NCI-H460 (cell line): Measurements from ENCODE around the gene UCK1. TPM values are rescaled to one million over a fixed set of nuclear protein-coding genes. Genes with fewer than 3 reads are reported as not detected.
"Not testable (repeated sequence)": the region's sequence is repeated elsewhere in the genome, so short reads cannot be mapped to it uniquely, and the experiment has no call there.

Experiments
- DNase-seq: peaks from one replicate; pipeline ENCODE4 v3.0.0-alpha.2; 2016; ENCODE audit warnings: low read depth; ENCODE audit errors: extremely low read depth
- total RNA-seq: library from RNA; depleted of rRNA; stranded (reverse); fragments of >200 nt; shearing (Covaris generic); gene quantifications from 2 replicates; pipeline ENCODE4 v1.2.3, GENCODE V29; 2014

UCK1 gene
- total RNA-seq, 1 experiment from 2014 or later = 18.7 TPM

DNA sequence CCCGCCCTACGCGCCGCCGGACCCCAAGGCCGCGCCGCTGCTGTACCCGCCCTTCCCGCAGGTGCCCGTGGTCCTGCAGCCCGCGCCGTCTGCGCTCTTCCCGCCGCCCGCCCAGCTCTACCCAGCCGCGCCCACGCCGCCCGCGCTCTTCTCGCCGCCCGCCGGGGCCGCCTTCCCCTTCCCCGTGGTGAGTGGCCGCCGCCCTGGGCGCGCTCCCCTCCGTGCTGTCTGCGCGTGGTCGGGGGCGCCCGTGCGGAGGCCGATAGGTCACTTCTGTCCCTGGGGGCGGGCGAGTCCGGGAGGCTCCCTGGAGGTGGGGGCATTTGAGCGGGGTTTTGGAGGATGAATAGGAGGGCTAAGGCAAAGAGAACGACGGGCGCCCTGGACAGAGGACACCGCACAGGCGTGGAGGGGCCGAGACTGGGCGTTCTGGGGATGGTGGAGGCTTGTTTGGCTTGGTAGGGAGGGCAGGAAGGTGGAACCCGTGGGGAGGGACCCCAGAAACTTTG is 23.8 kb upstream of the UCK1 start:
- DNase-seq = no peak

DNA sequence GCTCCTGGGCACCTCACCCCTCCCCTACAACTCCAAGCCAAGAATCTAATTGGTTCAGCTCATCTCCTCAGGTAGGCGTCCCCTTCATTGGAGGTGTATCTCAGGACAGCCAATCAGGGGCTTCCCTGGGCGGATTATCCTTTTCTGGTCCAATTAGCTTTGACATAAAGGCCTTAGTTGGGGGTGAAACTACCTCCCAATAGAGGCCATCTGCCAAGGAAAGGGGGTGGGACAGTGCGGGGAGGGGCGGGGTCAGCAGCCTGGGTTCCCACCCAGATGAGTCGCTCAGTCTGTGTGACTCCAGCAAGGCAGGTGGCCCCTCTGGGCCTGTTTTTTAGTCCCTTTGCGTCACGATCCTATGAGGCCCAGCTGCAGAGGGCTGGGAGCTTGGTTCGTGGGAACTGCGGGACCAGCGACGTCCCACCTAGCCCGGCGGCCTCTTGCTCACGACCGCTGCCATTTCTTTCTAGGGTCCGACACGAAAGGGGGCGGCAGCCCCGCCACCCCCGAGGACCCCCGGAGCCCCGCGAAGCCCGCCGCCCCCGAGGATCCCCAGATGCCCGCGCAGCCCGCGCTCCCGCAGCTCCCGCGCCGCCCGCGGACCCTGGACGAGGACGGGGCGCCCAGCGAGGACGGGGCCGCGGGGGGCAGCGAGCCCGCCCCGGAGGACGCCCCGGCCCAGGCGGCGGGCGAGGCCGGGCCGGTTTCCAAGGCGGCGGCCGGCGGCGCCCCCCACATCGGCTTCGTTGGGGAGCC is 23.2 kb upstream of the UCK1 start:
- DNase-seq = no peak

DNA sequence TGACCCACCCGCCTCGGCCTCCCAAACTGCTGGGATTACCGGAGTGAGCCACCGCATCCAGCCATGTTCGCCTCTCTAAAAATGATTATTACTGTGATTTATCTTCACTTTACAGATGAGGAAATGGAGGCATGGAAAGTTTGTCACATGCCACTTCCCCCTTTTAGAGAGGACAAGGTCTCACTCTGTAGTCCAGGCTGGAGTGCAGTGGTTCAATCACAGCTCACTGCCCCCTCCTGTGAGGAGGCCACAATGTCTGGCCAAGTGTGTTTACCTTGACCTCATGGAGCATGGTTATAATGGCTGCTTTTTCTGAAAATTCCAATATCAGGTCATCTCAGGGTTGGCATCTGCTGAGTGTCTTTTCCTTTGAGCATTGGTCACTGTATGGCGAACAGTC is 21.0 kb upstream of the UCK1 start:
- DNase-seq = no peak

DNA sequence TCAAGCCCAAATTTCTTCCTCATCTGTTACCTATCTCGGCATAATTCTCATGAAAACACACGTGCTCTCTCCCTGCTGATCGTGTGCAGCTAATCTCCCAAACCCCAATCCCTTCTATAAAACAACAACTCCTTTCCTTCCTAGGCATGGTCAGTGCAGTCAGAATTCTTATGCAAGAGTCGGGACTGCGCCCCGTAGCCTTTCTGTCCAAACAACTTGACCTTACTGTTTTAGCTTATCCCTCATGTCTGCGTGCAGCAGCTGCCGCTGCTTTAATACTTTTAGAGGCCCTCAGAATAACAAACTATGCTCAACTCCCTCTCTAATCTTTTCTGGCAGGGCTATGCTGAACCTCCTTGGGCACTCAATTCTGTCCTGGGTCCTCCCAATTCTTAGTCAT is 19.4 kb upstream of the UCK1 start:
- DNase-seq = not testable (repeated sequence)

DNA sequence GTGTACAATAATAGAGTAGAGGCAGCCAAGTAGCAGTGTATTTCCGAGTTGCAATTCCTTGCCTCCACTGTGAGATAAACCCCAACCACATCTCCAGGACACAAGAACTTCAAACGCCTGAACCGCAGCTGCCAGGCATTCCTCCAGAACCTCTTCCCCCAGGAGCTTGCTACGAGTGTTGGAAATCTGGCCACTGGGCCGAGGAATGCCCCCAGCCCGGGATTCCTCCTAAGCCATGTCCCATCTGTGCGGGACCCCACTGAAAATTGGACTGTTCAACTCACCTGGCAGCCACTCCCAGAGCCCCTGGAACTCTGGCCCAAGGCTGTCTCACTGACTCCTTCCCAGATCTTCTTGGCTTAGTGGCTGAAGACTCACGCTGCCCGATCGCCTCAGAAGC is 18.1 kb upstream of the UCK1 start:
- DNase-seq = not testable (repeated sequence)

DNA sequence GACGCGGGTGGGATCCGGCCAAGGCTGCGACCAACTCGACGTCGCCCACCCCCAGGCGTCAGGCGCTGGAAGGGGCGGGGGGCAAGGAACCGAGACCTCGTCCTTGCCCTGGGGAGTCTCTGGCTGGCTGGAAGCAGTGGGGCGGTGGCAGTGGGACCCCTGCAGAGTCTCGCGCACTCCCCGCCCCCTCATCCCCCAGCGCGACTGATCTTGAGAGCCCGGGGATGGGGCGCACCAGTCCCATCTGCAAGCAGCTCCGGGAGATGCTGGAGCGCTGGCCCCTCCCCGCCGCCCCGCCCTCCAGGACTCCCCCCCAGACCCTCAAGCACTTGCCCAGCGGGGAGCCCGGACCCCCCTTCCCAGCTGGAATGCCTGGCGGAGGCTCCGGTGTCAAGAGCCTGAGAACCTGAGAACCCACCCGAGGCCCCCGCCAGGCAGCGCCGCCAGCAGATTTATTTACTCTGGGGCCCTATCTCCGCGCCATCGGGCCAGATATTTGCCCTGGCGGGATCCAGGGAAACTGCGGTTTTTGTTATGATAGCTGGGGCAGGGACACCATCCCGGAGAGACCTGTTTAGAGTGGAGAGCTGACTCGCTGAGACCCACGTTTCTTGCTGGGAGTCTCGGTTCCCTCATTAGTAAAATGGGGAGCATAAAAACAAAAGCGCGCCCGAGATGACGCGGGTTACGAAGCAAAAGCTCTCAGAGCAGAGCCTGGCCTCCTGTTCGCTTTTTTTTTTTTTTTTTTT is 15.4 kb upstream of the UCK1 start:
- no peak for DNase-seq

DNA sequence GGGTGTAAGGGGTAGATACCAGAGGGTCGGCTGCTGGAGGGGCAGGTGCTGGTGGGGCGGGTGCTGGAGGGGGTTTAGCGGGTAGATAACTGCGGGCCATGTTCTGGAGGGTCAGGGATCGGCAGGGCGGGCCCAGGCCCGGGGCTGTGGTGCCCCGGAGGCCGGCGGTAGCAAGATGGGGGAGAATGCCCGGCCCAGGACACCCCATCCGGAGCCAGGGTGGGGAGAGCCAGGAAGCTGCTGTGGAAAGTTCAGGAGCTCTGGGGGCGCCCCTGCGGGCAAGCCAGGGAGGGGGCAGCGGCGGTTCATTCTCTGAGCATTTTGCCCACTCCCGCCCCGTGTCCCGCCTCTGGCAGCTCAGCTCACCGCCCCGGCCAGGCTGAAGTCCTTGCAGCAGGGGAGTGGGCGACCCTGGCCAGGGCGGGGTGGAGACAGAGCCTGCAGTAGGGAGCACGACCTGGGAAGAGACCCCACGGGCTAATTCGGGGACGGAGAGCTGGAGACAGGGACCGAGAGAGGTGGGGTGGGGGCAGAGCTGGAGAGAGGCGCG is 14.8 kb upstream of the UCK1 start:
- no peak for DNase-seq

DNA sequence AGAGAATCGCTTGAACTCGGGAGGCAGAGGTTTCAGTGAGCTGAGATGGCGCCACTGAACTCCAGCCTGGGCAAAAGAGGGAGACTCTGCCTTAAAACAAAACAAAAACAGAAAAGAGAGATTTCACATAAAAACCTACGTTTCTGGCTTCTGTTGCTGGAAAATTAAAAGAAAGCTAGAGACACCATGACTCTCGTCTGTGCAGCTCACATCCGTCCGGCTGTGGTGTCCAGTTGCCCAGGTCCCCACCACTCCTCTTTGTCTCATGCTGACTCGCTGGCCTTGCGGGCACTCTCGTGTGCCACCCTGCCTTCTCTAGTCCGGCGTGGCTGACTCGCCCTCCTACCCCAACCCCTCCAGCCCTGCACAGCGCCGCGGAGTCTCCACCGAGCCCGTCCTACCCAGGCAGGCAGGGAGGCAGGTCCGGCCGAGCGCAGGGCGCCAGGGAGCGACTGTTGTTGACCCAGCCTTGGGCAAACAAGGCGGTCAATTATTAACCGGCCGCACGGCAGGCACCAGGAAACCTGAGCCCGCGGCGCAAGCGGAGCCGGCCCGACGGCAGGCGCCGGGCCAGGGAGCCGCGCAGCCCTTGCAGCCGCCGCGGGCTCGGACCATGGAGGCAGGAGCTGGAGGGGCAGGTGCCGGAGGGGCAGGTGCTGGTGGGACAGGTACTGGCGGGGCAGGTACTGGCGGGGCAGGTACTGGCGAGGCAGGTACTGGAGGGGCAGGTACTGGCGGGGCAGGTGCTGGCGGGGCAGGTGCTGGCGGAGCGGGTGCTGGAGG is 14.1 kb upstream of the UCK1 start, which contains the start of gene PRRT1B:
PRRT1B (plus strand) TSS at position 521 of the 783 bp plus-strand sequence; CDS start at position 614, 93 bp downstream.
- DNase-seq = no peak

DNA sequence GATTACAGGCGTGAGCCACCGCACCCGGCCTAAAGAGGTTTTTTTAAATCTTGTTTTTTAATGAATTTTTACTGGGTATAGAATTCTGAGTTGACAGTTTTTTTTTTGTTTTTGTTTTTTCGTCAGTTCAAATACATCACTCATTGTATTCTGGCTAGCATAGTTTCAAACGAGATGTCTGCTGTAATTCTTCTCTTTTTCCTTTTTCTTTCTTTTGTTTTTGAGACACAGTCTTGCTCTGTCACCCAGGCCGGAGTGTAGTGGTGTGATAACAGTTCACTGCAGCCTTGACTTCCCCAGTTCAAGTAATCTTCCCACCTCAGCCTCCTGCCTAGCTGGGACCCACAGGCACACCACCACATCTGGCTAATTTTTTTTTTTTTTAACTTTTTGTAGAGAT is 12.1 kb upstream of the UCK1 start:
- no peak for DNase-seq

DNA sequence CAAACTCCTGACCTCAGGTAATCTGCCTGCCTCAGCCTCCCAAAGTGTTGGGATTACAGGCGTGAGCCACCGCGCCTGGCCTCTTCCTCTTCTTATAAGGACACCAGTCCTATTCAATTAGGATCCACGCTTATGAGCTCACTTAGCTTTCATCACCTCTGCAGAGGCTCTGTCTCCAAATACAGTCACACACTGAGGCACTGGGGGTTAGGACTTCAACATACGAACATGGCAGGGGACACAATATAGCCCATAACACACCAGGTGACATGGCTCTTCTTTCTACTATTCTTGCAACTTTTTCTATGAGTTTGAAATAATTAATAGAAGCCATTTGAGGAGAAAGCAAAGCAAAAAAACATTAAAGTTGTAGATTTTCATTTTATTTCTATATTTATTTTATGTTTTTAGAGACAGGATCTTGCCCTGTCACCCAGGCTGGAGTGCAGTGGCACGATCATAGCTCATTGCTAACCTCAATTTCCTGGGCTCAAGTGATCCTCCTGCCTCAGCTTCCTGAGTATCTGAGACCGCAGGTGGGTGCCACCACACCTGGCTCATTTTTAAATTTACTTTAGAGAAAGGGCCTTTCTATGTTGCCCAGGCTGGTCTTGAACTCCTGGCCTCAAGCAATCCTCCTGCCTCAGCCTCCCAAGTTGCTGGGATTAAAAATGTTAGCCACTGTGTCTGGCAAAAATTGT is 8.3 kb upstream of the UCK1 start:
- DNase-seq = no peak

DNA sequence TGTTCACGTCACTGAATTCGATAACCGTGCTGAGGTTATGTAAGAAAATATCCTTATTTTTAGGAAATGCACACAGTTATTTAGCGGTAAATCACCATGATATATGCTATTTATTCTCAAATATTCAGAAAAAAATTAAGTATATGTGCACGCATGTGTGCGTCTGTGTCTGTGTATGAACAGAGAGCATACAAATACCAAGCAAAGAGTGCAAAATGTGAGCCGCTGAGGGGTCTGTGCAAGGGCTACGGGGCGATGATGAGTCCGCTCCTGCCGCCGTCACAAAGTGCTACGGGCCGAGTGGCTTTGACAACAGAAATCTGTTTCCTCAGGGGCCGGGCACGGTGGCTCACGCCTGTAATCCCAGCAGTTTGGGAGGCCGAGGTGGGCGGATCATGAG is 6.9 kb upstream of the UCK1 start:
- no peak for DNase-seq

DNA sequence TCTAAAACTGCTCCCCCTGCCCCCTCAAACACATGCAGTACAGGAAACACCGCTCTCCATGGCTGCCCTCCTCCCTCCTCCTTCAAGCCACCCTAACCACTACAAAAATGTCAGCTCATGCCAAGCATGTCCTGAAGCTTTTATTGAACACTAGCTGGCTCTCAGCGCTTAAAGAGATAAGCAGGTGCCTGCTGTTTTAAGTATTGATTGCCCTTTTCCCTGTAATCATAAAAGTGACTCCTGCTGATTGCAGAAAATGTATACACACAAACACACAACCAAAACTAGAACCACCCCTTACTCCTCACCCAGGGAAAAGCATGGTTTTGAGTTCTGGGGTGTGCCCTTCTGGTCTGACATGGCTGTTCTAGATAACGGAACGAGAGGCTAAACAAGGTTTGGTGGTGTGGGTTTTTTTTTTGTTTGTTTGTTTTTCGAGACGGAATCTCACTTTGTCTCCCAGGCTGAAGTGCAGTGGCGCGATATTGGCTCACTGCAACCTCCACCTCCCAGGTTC is 3.7 kb upstream of the UCK1 start:
- DNase-seq = no peak

DNA sequence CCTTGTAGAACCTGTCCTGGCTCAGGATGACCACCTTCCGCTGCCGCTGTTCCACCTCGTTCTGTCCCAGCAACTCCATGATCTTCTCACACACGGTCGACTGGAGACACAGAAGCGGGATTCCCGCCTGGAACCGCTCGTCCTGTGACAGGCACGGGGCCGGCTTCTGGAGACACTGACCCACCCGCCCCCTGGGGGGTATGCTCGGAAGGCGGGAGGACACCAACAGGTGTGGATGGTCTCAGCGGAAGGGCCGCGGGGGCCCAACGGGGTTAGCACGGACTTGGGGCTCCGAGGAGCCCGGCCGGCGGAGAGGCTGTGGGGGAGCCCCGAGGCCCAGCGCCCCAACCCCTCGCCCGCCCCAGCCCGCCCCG is 530 bp downstream of the UCK1 start:
- DNase-seq = no peak

DNA sequence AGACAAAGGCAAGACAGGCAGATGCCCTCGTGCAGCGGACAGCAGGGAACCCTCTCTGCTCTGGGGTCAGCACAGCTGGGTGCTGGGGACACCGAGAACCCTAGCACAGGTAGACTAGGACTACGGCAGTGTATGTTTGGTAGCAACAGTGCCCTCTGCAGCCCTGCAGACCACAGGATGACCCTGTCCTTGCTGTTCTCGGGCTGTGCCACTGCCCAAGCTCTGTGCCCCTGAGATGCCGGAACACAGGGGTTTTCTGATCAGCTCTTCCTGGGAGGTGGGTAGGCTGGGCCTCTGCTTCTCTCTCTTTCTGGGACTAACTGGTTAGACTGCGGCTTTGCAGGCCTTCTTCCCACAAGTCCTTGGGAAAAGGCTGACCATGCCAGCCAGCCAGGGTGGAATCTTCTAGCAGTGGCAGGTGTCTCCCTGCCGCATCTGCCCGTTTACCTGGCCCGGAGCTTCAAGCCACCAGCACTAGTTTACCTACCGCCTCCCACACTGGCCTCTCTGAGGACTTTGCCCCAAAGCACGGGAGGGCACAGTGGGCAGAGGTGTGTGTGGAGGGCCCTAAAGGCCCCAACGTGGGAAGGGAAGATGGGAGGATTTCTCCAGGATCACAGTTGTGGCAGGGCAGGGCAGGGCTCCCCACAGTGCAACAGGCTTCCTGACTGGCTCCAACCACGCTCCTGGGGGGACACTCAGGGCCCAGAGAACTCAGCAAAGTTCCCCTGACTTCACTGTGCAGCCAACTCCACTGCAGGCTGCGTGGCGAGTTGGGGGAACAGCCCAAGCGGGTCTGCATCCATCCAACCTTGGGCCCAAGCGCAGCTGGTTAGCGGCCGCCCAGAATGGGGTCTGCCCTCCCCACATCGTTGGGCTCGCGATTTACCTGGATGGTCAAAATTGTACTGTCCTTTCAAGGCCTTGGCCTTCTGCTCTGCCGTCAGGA is 1.2 kb downstream of the UCK1 start:
- no peak for DNase-seq

DNA sequence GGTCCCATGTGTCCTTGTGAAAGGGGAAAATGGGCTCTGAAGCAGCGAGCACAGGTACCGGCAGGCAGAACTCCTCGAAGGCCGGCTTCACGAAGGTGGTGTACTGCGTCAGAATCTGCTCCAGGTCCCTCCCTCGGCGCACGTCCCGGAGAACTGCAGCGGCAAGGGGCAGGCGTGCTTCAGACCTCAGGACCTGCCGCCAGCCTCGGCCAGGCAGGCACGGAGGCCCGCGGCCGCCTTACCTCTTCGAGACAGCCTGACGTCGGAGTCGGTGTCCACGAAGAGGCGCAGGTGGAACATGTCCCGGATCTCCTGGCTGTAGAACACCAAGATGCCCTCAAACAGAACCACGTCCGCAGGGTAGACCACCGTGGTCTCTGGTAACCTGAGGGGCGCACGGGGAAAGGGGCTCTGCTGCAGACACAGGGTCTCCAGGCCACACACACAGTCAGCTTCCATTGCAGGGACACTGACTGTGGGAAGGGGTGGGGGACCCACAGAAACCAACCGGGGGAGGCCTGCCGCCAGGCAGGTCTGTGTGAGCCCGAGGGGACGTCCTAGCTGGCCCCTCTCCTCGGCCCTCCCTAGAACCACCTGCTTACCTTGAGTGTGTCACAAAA is 2.1 kb downstream of the UCK1 start:
- DNase-seq = no peak

DNA sequence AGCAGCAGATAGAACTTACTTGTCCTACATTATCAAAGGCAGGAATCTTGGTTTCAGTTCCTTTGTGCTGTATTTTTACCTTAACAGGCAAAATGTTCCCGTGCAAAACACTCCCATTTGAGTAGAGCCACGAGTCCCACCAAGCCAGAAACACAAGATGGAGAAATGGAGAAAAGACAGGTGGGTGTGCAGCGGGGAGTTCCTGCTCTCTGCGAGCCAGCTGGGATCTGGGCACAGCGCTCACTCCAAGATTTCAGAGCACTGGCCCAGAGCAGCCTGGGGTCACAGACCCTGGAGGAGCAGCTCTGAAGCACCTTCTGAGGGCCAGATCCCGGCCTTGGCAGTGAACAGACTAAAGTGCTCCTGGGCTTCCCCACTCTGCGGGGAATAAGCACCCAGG is 2.9 kb downstream of the UCK1 start:
- no peak for DNase-seq

DNA sequence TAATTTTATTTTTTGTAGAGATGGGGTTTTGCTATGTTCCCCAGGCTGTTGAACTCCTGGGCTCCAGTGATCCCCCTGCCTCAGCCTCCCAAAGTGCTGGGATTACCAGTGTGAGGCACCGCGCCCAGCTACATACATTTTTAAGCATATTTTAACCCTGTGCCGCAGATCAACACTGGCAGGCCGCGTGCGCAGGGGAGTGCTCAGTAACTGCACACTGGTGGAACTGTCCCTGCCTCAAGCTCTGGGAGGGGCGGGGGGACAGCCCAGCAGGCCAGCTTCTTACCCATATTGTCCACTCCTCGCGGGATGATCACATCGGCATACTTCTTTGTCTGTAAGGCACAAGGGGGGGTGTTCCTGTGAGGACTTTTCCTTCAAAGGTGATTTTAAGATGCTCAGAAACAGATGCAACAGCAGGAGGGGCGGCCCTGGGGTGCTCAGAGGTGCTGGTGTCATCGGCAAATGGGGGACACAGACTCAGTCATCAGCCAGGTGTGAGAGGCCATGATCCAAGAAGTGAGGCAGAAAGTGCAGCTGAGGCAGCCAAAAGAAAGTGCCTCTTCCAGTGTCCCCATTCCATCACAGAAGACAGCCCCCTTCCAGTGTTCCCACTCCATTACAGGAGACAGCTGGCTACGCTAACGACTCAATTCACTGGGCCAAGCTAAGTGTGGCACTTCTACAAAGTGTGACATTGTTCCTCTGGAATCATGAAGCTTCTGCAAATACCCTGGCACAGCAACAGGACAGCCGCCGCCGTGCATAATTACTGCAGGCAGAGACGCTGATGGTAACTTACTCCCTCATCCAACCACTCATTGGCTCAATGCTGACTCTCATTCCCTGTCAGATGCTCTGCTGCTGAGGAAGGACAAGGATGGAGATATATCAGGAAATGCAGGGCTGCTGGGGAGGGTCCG is 5.2 kb downstream of the UCK1 start:
- DNase-seq = no peak
